NCI-H2081 (cell line): ENCODE measurements around the gene FNIP2.
A peak's percentile ranks its signal among the peaks of the same experiment; 100 is the strongest.
"Not testable (repeated sequence)": the region's sequence is repeated elsewhere in the genome, so short reads cannot be mapped to it uniquely, and the experiment has no call there.

Experiments
- DNase-seq, 2 experiments: peaks; one replicate each; lab custom pipeline; 2025; lab: John Stamatoyannopoulos, UW

The FNIP2 gene

GRCh38 chr4:158912806-158913205, 144.0 kb downstream of the FNIP2 start:
- no peak for DNase-seq

GRCh38 chr4:158913766-158914165, 144.9 kb downstream of the FNIP2 start:
- DNase-seq: no peak

GRCh38 chr4:158914218-158914617, 145.4 kb downstream of the FNIP2 start:
- no peak for DNase-seq

GRCh38 chr4:158915683-158916241, 146.9 kb downstream of the FNIP2 start:
- DNase-seq: no peak

- DNase-seq: not testable (repeated sequence)
Observed at GRCh38 chr4:158920452-158920996, 151.7 kb downstream of the FNIP2 start.

GRCh38 chr4:158927774-158928173, 158.9 kb downstream of the FNIP2 start:
- not testable (repeated sequence) for DNase-seq

GRCh38 chr4:158929939-158930638, 161.3 kb downstream of the FNIP2 start:
- DNase-seq: no peak

- no peak for DNase-seq
Observed at GRCh38 chr4:158930639-158930972, 161.8 kb downstream of the FNIP2 start.

- DNase-seq: no peak
Observed at GRCh38 chr4:158933236-158933635, 164.4 kb downstream of the FNIP2 start.

GRCh38 chr4:158934996-158935669, 166.3 kb downstream of the FNIP2 start:
- DNase-seq: no peak

- no peak for DNase-seq
Observed at GRCh38 chr4:158936238-158936637, 167.4 kb downstream of the FNIP2 start.

- DNase-seq: peak in 1 of 2 experiments; percentile 16
Observed at GRCh38 chr4:158938220-158939044, 169.6 kb downstream of the FNIP2 start.

- no peak for DNase-seq
Observed at GRCh38 chr4:158940271-158940670, 171.4 kb downstream of the FNIP2 start.

- no peak for DNase-seq
Observed at GRCh38 chr4:158941321-158941720, 172.5 kb downstream of the FNIP2 start.

GRCh38 chr4:158941895-158942294, 173.1 kb downstream of the FNIP2 start:
- DNase-seq: no peak

- DNase-seq: no peak
Observed at GRCh38 chr4:158945529-158946108, 176.8 kb downstream of the FNIP2 start.

GRCh38 chr4:158946825-158947224, 178.0 kb downstream of the FNIP2 start:
- no peak for DNase-seq

- DNase-seq: no peak
Observed at GRCh38 chr4:158948071-158948470, 179.2 kb downstream of the FNIP2 start.

GRCh38 chr4:158949099-158949498, 180.3 kb downstream of the FNIP2 start:
- DNase-seq: no peak

GRCh38 chr4:158952221-158952774, 183.5 kb downstream of the FNIP2 start:
- not testable (repeated sequence) for DNase-seq

- not testable (repeated sequence) for DNase-seq
Observed at GRCh38 chr4:158956345-158956744, 187.5 kb downstream of the FNIP2 start.
